Stomach (tissue), 9 donors: ENCODE measurements around the gene SDK2. TPM values are rescaled to one million over a fixed set of nuclear protein-coding genes. Genes with fewer than 3 reads are reported as not detected.
"Not testable (repeated sequence)": the region's sequence is repeated elsewhere in the genome, so short reads cannot be mapped to it uniquely, and the experiment has no call there.

ENCODE experiments used
- DNase-seq, 2 donors: peaks; one replicate each; pipeline versions ENCODE4 v3.0.0 to v3.0.0-alpha.2; 2013 to 2019
- H3K27ac ChIP-seq, 5 donors: fragments of 200-600 bp in 4 of 5; sonication (generic) in 4 of 5; one replicate each; pipeline ENCODE4 v1.5.1; 2013 to 2019; ENCODE audit warnings: mild to moderate bottlenecking in 1 of 5, moderate library complexity in 1 of 5
- H3K27me3 ChIP-seq, 3 donors: fragments of 200-600 bp; sonication (generic); one replicate each; pipeline ENCODE4 v1.5.1; 2017 to 2019; ENCODE audit warnings: mixed run types in 1 of 3
- H3K36me3 ChIP-seq, 4 donors: fragments of 200-600 bp; sonication (generic); 1 replicate in 3 of 4; 2 replicates in 1 of 4; pipeline ENCODE4 v1.5.1; 2016 to 2019
- H3K4me1 ChIP-seq, 4 donors: fragments of 200-600 bp; sonication (generic); one replicate each; pipeline ENCODE4 v1.5.1; 2016 to 2019
- H3K4me3 ChIP-seq, 4 donors: fragments of 200-600 bp; sonication (generic) in 3 of 4; one replicate each; pipeline ENCODE4 v1.5.1; 2016 to 2019; ENCODE audit warnings: mild to moderate bottlenecking in 1 of 4
- H3K9me3 ChIP-seq, 4 donors: fragments of 200-600 bp; sonication (generic); one replicate each; pipeline ENCODE4 v1.5.1; 2016 to 2019
- EP300 ChIP-seq: sonication (generic); formaldehyde crosslinking; IDR thresholded peaks from one replicate; pipeline ENCODE4 v1.6.1; 2017; ENCODE audit warnings: antibody characterized with exemption
- POLR2A ChIP-seq, 4 donors: fragments of 450-650 bp; IDR thresholded peaks; one replicate each; pipeline ENCODE4 v1.6.1; 2016; ENCODE audit warnings: antibody characterized with exemption in 4 of 4, control low read depth in 2 of 4, mild to moderate bottlenecking in 1 of 4, moderate library complexity in 1 of 4
- POLR2AphosphoS5 ChIP-seq, 3 donors: sonication (generic); formaldehyde crosslinking; IDR thresholded peaks; one replicate each; pipeline ENCODE4 v1.6.1; 2016; ENCODE audit warnings: antibody characterized with exemption in 3 of 3
- WGBS, 5 donors: extraction: QIAGEN DNeasy Blood & Tissue Kit in 3 of 5; methylation state at CpG; one replicate each; pipeline versions ENCODE4 v1.1.5 to v1.1.7; 2013 to 2018; 5-methylcytosine and 5-hydroxymethylcytosine counted together
- intact Hi-C: fragments of 100-400 bp; cut with DNase I; formaldehyde crosslinking; loops from one replicate; pipeline ENCODE4 v1.15.1; 2023; ENCODE audit warnings: low total_unique reads
- polyA plus RNA-seq, 3 donors: library from polyadenylated mRNA; stranded (reverse); fragments of 200-250 nt; gene quantifications; one replicate each; pipeline ENCODE4 v1.2.3, GENCODE V29; 2013
- total RNA-seq, 5 donors: library from RNA; depleted of rRNA; stranded (reverse); fragments of >200 nt; gene quantifications; one replicate each; pipeline versions ENCODE4 v1.1.0 to v1.2.3, GENCODE V29; 2014 to 2016
- TF ChIP-seq, protein P1 (sequence below), 7 experiments: fragments of 450-650 bp in 4 of 7; fragments of 200-600 bp in 3 of 7; sonication (generic) in 3 of 7; IDR thresholded peaks; one replicate each; pipeline ENCODE4 v1.5.1; 2016 to 2019; ENCODE audit warnings: antibody characterized with exemption in 7 of 7, control low read depth in 2 of 7, mild to moderate bottlenecking in 1 of 7
- donor health status: healthy with polysubstance abuse.
- donor health status: Bipolar disorder and iron deficiency.
- donor health status: healthy.

SDK2 gene
- total and polyA plus RNA-seq, 8 donors: under 0.01 to 9.6 (median 0.44) TPM; not detected in 1

DNA sequence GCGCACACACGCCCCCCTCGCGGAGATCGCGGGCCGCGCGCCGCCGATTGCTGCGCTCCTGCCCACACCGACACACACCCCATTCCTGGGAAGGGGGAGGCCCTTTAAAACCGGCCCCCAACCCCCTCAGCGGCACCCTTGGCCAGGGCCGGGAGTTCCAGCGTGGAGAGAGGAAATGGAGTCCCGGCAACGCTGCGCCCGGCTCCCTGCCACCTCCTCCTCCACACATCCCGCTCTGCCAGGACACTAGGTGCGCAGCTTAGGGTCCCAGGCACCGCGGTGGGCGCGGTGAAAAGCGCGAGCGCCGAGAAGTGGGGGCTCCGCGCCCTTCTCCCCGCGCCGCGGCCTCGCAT is 332.8 kb downstream of the SDK2 start:
- Histone ChIP-seq H3K9me3 (no peaks in the 10 kb centered on the region), H3K36me3 (no peaks in the 10 kb centered on the region), H3K4me3 (peak overlapping the region; percentile 75 to 93 (median 88)), H3K27me3 (no peaks in the 10 kb centered on the region), H3K27ac (peak overlapping the region; percentile 95 to 100 (median 99)), H3K4me1 (peaks cover 20 to 48% (median 46%) of the 10 kb centered on the region in 4 donors)
- DNase-seq: no peak
- WGBS, 5 donors: 0 to 1% (median 0%) methylated on average over 24 to 38 of the region's 38 CpGs
- intact Hi-C loops: no loop called here
- TF ChIP-seq, protein P1, sequence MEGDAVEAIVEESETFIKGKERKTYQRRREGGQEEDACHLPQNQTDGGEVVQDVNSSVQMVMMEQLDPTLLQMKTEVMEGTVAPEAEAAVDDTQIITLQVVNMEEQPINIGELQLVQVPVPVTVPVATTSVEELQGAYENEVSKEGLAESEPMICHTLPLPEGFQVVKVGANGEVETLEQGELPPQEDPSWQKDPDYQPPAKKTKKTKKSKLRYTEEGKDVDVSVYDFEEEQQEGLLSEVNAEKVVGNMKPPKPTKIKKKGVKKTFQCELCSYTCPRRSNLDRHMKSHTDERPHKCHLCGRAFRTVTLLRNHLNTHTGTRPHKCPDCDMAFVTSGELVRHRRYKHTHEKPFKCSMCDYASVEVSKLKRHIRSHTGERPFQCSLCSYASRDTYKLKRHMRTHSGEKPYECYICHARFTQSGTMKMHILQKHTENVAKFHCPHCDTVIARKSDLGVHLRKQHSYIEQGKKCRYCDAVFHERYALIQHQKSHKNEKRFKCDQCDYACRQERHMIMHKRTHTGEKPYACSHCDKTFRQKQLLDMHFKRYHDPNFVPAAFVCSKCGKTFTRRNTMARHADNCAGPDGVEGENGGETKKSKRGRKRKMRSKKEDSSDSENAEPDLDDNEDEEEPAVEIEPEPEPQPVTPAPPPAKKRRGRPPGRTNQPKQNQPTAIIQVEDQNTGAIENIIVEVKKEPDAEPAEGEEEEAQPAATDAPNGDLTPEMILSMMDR (IDR thresholded peaks at IDR 0.05): no peak
- TF ChIP-seq POLR2AphosphoS5 (IDR thresholded peaks at IDR 0.05) (no peak), EP300 (no peak), POLR2A (IDR thresholded peaks at IDR 0.05) (no peak)

DNA sequence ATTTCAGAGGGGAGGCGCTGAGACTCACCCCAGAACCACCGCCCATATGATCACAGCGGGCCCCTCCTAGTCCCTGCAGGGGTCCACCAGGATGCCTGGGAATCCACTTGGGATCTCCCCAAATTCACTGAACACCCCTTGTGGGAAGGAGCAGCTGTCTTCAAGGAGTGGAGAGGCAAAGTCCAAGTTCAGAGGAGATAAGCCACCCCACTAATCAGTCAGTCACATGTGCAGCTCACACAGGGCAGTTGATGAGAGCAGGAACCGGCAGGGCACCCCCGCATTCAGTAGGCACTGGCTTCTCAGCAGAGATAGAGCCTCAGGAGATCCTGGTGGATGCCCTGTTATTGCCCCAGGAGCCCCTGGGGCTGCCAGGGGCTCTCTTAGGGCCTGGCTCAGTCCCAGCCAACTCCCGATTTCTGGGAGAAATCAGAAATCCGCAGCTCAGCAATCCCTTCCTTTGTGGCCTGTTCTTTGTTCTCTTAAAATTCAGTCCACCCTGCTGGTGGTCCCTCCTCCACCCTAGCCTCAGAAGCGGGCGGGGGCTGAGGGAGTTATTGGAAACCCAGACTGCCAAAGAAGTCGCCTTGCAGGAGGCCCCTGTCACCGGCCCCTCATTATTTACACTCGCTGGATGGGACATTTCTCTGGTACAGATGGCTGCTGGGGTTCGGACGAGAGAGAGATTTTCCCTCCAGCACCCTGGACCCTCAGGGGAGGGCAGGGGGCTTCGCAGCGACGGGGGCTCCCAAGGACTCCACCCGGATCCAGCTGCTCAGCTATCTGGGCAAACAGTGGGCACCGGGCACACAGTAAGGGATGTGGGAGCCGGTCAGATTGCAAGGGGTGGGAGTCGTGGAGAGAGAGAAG is 334.3 kb downstream of the SDK2 start:
- Histone ChIP-seq H3K4me3 (peak overlapping the region; percentile 75 to 93 (median 88)), H3K27me3 (no peaks in the 10 kb centered on the region), H3K27ac (peak overlapping the region; percentile 95 to 100 (median 99)), H3K36me3 (no peaks in the 10 kb centered on the region), H3K9me3 (no peaks in the 10 kb centered on the region), H3K4me1 (peaks cover 35 to 62% (median 59%) of the 10 kb centered on the region in 4 donors)
- 4 to 10% (median 7%) methylated on average over 19 to 21 of the region's 21 CpGs for WGBS, 5 donors
- TF ChIP-seq EP300 (no peak), POLR2AphosphoS5 (IDR thresholded peaks at IDR 0.05) (peak in 2 of 3 donors; percentile 77 to 92), POLR2A (IDR thresholded peaks at IDR 0.05) (peak in 1 of 4 donors; percentile 57)
- TF ChIP-seq, protein P1 (IDR thresholded peaks at IDR 0.05): no peak
- intact Hi-C loops: no loop called here
- DNase-seq: peak; percentile 78 to 89

DNA sequence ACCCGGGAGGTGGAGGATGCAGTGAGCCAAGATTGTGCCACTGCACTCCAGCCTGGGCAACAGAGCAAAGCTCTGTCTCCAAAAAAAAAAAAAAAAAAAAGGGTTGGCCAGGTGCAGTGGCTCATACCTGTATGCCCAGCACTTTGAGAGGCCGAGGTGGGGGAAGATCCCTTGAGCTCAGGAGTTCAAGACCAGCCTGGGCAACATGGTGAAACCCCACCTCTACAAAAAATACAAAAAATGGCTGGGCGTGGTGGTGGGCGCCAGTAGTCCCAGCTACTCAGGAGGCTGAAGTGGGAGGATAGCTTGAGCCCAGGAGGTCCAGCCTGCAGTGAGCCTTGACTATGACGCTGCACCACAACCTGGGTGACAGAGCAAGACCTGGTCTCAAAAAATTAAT is 335.3 kb downstream of the SDK2 start:
- H3K4me1 ChIP-seq: peaks cover 42 to 72% (median 69%) of the 10 kb centered on the region in 4 donors
- peak overlapping the region; percentile 75 to 93 (median 88) for H3K4me3 ChIP-seq
- DNase-seq, H3K9me3 ChIP-seq, H3K36me3 ChIP-seq, H3K27me3 ChIP-seq, intact Hi-C loops: not testable (repeated sequence)
- 36 to 54% (median 40%) methylated on average over 5 of the region's 5 CpGs for WGBS, 5 donors
- peak overlapping the region; percentile 93 to 100 (median 99) for H3K27ac ChIP-seq

DNA sequence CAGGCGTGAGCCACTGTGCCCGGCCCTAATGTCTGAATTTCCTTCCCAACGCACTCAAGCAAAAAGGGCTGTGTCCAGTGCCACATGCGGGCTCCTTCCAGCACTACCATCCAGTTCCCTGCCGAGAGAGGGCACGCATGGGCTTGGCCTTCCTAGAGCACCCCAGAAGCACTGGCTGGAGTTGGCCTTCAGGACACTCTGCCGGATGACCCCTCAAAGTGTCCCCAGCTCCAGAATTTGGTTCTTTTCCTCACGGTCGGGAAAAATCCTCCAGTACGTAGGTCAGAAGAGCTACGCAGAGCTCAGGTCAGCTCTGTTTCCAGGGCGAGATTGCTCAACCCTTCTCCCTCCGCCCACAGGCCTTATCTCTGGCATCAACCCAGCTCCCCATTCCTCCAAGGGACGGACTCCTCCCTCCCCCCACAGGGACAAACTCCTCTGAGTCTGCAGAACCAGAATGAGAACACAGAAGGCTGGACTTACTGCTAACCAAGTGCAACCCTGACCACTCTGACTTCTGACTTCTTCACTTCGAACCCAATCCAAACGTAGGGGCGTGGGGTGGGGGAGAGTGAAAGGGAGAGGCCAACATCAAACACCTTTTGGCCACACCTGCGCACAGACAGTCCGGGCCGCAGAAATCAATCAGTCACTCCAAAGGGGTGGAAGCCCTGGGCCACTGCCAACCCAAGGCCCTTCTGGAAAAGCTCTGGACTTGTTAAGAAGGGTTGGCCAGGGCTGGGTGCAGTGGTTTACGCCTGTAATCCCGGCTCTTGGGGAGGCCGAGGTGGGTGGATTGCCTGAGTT is 336.0 kb downstream of the SDK2 start:
- 11 to 27% (median 19%) methylated on average over 18 to 23 of the region's 23 CpGs for WGBS, 5 donors
- intact Hi-C loops: no loop called here

DNA sequence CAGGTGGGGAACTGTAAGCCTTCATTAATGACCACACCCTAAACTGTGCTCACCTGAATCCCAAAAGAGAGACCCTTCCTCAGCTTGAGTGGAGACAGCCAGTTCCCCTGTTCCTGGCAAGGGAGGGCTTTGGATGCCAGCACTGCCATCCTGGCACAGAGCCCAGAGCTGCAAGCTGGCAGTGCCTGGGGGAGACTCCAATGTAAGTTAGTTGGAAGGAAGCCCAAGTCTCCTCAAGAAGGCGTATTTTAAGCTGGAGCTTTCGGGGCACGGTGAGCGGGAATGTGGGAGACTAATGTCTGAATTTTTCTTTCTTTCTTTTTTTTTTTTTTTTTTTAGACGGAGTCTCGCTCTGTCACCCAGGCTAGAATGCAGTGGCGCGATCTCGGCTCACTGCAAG is 337.1 kb downstream of the SDK2 start:
- TF ChIP-seq POLR2AphosphoS5 (IDR thresholded peaks at IDR 0.05): peak in 2 of 3 donors; percentile 5 to 40
- no peak for TF ChIP-seq POLR2A (IDR thresholded peaks at IDR 0.05)
- no peaks in the 10 kb centered on the region for H3K9me3 ChIP-seq
- H3K4me1 ChIP-seq: peaks cover 49 to 82% (median 77%) of the 10 kb centered on the region in 4 donors
- H3K36me3 ChIP-seq: no peaks in the 10 kb centered on the region
- DNase-seq: peak; percentile 75 to 78
- peak overlapping the region in 2 of 4 donors; percentile 87 to 93 for H3K4me3 ChIP-seq
- intact Hi-C loops: no loop called here
- H3K27me3 ChIP-seq: no peaks in the 10 kb centered on the region
- peak overlapping the region; percentile 93 to 100 (median 99) for H3K27ac ChIP-seq
- WGBS, 5 donors: 30 to 61% (median 45%) methylated on average over 5 to 9 of the region's 9 CpGs

More for the DNA sequence above, 336.0 kb downstream of the SDK2 start:
- Histone ChIP-seq H3K27me3 (no peaks in the 10 kb centered on the region), H3K36me3 (no peaks in the 10 kb centered on the region), H3K27ac (peak overlapping the region; percentile 93 to 100 (median 99)), H3K4me1 (peaks cover 45 to 80% (median 74%) of the 10 kb centered on the region in 4 donors), H3K4me3 (peak overlapping the region; percentile 75 to 93 (median 88)), H3K9me3 (no peaks in the 10 kb centered on the region)
- DNase-seq: peak; percentile 86 to 94
- no peak for TF ChIP-seq EP300
- peak in 2 of 4 donors; percentile 11 to 17 for TF ChIP-seq POLR2A (IDR thresholded peaks at IDR 0.05)
- peak; percentile 87 to 94 (median 90) for TF ChIP-seq POLR2AphosphoS5 (IDR thresholded peaks at IDR 0.05)
